A673 (cell line): ENCODE data around the gene NOD1. TPM values are rescaled to one million over a fixed set of nuclear protein-coding genes. Genes with fewer than 3 reads are reported as not detected.

Experiments used
- BruUV-seq: library from RNA; stranded (reverse); fragments of 400-500 nt; replicated peaks from 2 replicates; lab custom pipeline; 2021; lab: Mats Ljungman, UMichigan
- CTCF ChIA-PET: fragments of 300-600 bp; sonication (Branson Sonifier 250); formaldehyde crosslinking; loops from one replicate; lab custom pipeline; 2022; ENCODE audit warnings: antibody characterized with exemption; lab: Charles Lee
- POLR2A ChIA-PET: fragments of 300-600 bp; sonication (Branson Sonifier 250); formaldehyde crosslinking; loops from one replicate; lab custom pipeline; 2022; ENCODE audit warnings: antibody characterized with exemption; ENCODE audit not compliant: low non-redundant PET; lab: Charles Lee
- DNase-seq: peaks from one replicate; pipeline ENCODE4 v3.0.0-alpha.2; 2015; ENCODE audit warnings: low spot score
- H3K27ac ChIP-seq: fragments of 200-600 bp; sonication (generic); 2 replicates; pipeline ENCODE4 v1.5.1; 2016; ENCODE audit warnings: mixed run types, low read depth, mild to moderate bottlenecking, mixed read lengths, antibody characterized with exemption, low read length; ENCODE audit not compliant: poor library complexity, severe bottlenecking
- H3K27me3 ChIP-seq: fragments of 200-600 bp; sonication (generic); replicated peaks from 2 replicates; pipeline ENCODE4 v1.6.1; 2017; ENCODE audit warnings: mixed run types, low read depth, mild to moderate bottlenecking, mixed read lengths, antibody characterized with exemption, low read length; ENCODE audit not compliant: insufficient read depth, poor library complexity
- H3K36me3 ChIP-seq: fragments of 200-600 bp; sonication (generic); 2 replicates; pipeline ENCODE4 v1.6.1; 2016; ENCODE audit warnings: mixed run types, mild to moderate bottlenecking, mixed read lengths, antibody characterized with exemption, low read length; ENCODE audit not compliant: insufficient read depth, poor library complexity, severe bottlenecking
- H3K4me1 ChIP-seq: fragments of 200-600 bp; sonication (generic); 2 replicates; pipeline ENCODE4 v1.6.1; 2017; ENCODE audit warnings: mixed run types, mild to moderate bottlenecking, mixed read lengths, antibody characterized with exemption, low read length; ENCODE audit not compliant: insufficient read depth, poor library complexity, severe bottlenecking
- H3K4me3 ChIP-seq: fragments of 200-600 bp; sonication (generic); 2 replicates; pipeline ENCODE4 v1.5.1; 2016; ENCODE audit warnings: low read depth, mixed run types, mild to moderate bottlenecking, mixed read lengths, low read length; ENCODE audit not compliant: poor library complexity, severe bottlenecking
- H3K9me3 ChIP-seq: fragments of 200-600 bp; sonication (generic); 2 replicates; pipeline ENCODE4 v1.6.1; 2016; ENCODE audit warnings: mixed run types, low read depth, mild to moderate bottlenecking, mixed read lengths, antibody characterized with exemption, low read length; ENCODE audit not compliant: poor library complexity, severe bottlenecking
- EZH2 ChIP-seq: fragments of 200-600 bp; sonication (generic); IDR thresholded peaks from 2 replicates; pipeline ENCODE4 v1.6.1; 2017; ENCODE audit warnings: borderline replicate concordance, low read depth, mild to moderate bottlenecking, mixed read lengths, antibody characterized with exemption, low read length; ENCODE audit not compliant: poor library complexity, severe bottlenecking
- intact Hi-C: fragments of 100-400 bp; cut with micrococcal nuclease; formaldehyde crosslinking; loops from one replicate; pipeline ENCODE4 v1.10.0; 2022; ENCODE audit not compliant: unreplicated experiment
- total RNA-seq: library from RNA; stranded (reverse); gene quantifications from 2 replicates; pipeline ENCODE4 v1.2.3, GENCODE V29; 2021
- TF ChIP-seq, protein P1 (sequence below): fragments of 300-800, 200-600 bp; sonication (generic); conservative IDR thresholded peaks from 2 replicates; pipeline ENCODE4 v1.5.1; 2017; ENCODE audit warnings: low read depth, mild to moderate bottlenecking, antibody characterized with exemption, low read length, moderate library complexity, mixed read lengths

NOD1 gene
- total RNA-seq, 1 experiment from 2014 or later = 2.3 TPM

DNA sequence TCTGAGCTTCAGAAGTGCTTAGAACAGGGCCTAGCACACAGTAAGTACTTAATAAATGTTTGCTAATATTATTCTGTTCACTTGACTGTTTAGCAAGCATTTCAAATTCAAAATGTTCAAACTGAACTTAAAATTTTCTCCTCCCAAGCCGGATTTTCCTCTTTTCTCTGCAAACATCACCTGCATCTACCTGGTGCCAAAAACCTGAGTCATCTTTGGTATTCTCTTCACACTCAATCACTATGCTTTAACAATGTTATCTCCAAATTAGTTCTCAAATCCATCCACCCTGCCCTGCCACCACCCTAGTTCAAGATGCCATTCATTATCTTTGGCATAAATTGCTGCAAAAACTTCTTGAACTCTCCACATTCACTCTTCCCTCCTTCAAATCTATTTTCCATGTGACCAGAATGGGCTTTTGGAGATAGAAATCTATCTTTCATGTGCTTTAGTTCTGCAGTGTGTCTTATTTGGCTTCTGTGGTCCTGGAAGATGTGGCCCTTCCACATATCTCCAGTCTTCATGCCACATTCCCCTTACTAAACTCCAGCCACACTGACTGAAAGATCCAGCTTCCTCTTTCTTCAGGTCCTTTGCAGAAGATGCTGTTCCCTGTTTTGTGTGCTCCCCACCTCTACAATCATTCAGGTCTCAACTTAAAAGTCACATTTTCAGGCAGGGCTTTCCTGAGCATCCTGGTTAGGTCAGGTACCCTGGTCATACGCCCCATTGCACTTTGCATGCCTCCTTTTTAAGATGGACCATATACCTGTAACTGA lies 24.1 kb upstream of the NOD1 start:
- H3K27ac ChIP-seq = no peak overlapping the region
- POLR2A ChIA-PET = no interaction called here
- no peak overlapping the region for H3K4me3 ChIP-seq
- peaks cover under 1% of the 10 kb centered on the region for H3K36me3 ChIP-seq
- H3K4me1 ChIP-seq = no peaks in the 10 kb centered on the region
- TF ChIP-seq, protein P1, sequence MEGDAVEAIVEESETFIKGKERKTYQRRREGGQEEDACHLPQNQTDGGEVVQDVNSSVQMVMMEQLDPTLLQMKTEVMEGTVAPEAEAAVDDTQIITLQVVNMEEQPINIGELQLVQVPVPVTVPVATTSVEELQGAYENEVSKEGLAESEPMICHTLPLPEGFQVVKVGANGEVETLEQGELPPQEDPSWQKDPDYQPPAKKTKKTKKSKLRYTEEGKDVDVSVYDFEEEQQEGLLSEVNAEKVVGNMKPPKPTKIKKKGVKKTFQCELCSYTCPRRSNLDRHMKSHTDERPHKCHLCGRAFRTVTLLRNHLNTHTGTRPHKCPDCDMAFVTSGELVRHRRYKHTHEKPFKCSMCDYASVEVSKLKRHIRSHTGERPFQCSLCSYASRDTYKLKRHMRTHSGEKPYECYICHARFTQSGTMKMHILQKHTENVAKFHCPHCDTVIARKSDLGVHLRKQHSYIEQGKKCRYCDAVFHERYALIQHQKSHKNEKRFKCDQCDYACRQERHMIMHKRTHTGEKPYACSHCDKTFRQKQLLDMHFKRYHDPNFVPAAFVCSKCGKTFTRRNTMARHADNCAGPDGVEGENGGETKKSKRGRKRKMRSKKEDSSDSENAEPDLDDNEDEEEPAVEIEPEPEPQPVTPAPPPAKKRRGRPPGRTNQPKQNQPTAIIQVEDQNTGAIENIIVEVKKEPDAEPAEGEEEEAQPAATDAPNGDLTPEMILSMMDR = no peak
- TF ChIP-seq EZH2 = no peak
- no peaks in the 10 kb centered on the region for H3K9me3 ChIP-seq
- no peak for DNase-seq
- CTCF ChIA-PET = no interaction called here
- no peaks in the 10 kb centered on the region for H3K27me3 ChIP-seq
- no TSS peak for BruUV-seq
- intact Hi-C loops = no loop called here

GRCh38 chr7:30501264-30501663 lies 22.7 kb upstream of the NOD1 start:
- Histone ChIP-seq H3K4me1 (no peaks in the 10 kb centered on the region), H3K4me3 (no peak overlapping the region), H3K27ac (no peak overlapping the region), H3K9me3 (no peaks in the 10 kb centered on the region), H3K36me3 (peaks cover 11% of the 10 kb centered on the region), H3K27me3 (no peaks in the 10 kb centered on the region)
- intact Hi-C loops = no loop called here
- BruUV-seq = no TSS peak
- TF ChIP-seq EZH2 = no peak
- TF ChIP-seq, protein P1 = no peak
- DNase-seq = no peak
- CTCF ChIA-PET = no interaction called here
- POLR2A ChIA-PET = no interaction called here

GRCh38 chr7:30493228-30493627 lies 14.6 kb upstream of the NOD1 start:
- BruUV-seq = no TSS peak
- POLR2A ChIA-PET = no interaction called here

More at GRCh38 chr7:30493228-30493627, 14.6 kb upstream of the NOD1 start:
- intact Hi-C loops = no loop called here
- Histone ChIP-seq H3K36me3 (peaks cover 17% of the 10 kb centered on the region), H3K27ac (no peak overlapping the region), H3K4me3 (no peak overlapping the region), H3K27me3 (no peaks in the 10 kb centered on the region), H3K4me1 (no peaks in the 10 kb centered on the region), H3K9me3 (peaks cover 5% of the 10 kb centered on the region)
- TF ChIP-seq, protein P1 = no peak
- TF ChIP-seq EZH2 = no peak
- CTCF ChIA-PET = no interaction called here
- no peak for DNase-seq
